ENCODE data around the gene COG4.

DNA sequence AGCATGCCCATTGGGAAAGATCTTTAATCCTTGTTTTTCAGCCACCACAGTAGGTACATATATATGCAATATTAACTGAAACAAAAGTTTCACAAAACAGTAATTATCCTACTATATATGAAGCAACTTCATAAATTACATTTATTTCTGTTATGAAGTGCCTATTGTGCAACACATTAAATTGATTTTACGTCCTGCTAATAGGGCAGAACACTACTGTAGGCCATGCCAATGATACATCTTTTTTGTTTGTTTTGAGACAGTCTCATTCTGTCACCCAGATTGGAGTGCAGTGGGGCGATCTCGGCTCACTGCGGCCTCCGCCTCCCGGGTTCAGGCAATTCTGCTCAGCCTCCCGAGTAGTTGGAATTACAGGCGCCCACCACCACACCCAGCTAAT is 29.3 kb upstream of the COG4 start:
- TF ChIP-seq CHD2 (IDR thresholded peaks at IDR 0.05; ENCODE audit: low read length, partially characterized antibody) (no peak), FOSL2 (IDR thresholded peaks at IDR 0.05) (no peak), FOSL2 (CRISPR knock-in tag; IDR thresholded peaks at IDR 0.05) (no peak), RFX5 (IDR thresholded peaks at IDR 0.05) (no peak), EP300 (IDR thresholded peaks at IDR 0.05) (no peak)
- TF ChIP-seq, protein P1, sequence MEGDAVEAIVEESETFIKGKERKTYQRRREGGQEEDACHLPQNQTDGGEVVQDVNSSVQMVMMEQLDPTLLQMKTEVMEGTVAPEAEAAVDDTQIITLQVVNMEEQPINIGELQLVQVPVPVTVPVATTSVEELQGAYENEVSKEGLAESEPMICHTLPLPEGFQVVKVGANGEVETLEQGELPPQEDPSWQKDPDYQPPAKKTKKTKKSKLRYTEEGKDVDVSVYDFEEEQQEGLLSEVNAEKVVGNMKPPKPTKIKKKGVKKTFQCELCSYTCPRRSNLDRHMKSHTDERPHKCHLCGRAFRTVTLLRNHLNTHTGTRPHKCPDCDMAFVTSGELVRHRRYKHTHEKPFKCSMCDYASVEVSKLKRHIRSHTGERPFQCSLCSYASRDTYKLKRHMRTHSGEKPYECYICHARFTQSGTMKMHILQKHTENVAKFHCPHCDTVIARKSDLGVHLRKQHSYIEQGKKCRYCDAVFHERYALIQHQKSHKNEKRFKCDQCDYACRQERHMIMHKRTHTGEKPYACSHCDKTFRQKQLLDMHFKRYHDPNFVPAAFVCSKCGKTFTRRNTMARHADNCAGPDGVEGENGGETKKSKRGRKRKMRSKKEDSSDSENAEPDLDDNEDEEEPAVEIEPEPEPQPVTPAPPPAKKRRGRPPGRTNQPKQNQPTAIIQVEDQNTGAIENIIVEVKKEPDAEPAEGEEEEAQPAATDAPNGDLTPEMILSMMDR (IDR thresholded peaks at IDR 0.05), result no peak

All from A549 (cell line).